ENCODE data around the gene MAP10. TPM values are rescaled to one million over a fixed set of nuclear protein-coding genes. Genes with fewer than 3 reads are reported as not detected.
A peak's percentile ranks its signal among the peaks of the same experiment; 100 is the strongest.

Gene MAP10
- total RNA-seq, 1 experiment from 2014 or later = 1.2 TPM

GRCh38 chr1:232766241-232766890 lies 38.9 kb upstream of the MAP10 start:
- Histone ChIP-seq H4K8ac (replicated peaks; ENCODE audit: insufficient read length, low read depth, low read length) (no peak overlapping the region), H3K27ac (ENCODE audit: insufficient read length, low read depth, low read length) (no peak overlapping the region), H3K9me3 (ENCODE audit: control insufficient read depth, low read depth, low read length) (no peaks in the 10 kb centered on the region), H3K79me2 (ENCODE audit: insufficient read depth, low read length) (no peaks in the 10 kb centered on the region), H4K5ac (ENCODE audit: insufficient read length, low read depth, low read length) (no peak overlapping the region), H3T11ph (ENCODE audit: low read length) (no peak overlapping the region), H3K4me2 (ENCODE audit: insufficient read depth, insufficient read length, low read length) (no peak overlapping the region), H3K79me1 (ENCODE audit: insufficient read depth, low read depth, low read length, poor library complexity, severe bottlenecking) (no peaks in the 10 kb centered on the region), H3K23ac (ENCODE audit: insufficient read length, low read depth, low read length) (no peak overlapping the region), H2BK12ac (ENCODE audit: insufficient read length, low read depth, low read length) (no peak overlapping the region), H3K27me3 (ENCODE audit: insufficient read depth, low read length) (no peaks in the 10 kb centered on the region), H3K9ac (ENCODE audit: extremely low read depth, insufficient read length, low read length) (no peak overlapping the region), H4K91ac (ENCODE audit: insufficient read length, low read depth, low read length) (no peak overlapping the region), H3K56ac (ENCODE audit: insufficient read length, low read depth, low read length) (no peak overlapping the region), H2BK20ac (ENCODE audit: low read depth, low read length, poor library complexity, severe bottlenecking) (no peak overlapping the region), H3K23me2 (ENCODE audit: insufficient read length, low read depth, low read length, poor library complexity, severe bottlenecking) (no peaks in the 10 kb centered on the region), H3K4ac (ENCODE audit: low read depth, low read length) (no peak overlapping the region), H3K18ac (ENCODE audit: insufficient read length, low read depth, low read length) (no peak overlapping the region), H2BK120ac (ENCODE audit: low read depth, low read length, poor library complexity, severe bottlenecking) (no peak overlapping the region), H3K4me1 (ENCODE audit: insufficient read depth, low read length) (peaks cover 6% of the 10 kb centered on the region; the same call in 1 of the 2 replicates), H2BK15ac (ENCODE audit: low read depth, low read length) (no peak overlapping the region), H3K14ac (ENCODE audit: insufficient read depth, low read length) (no peak overlapping the region), H2BK5ac (ENCODE audit: insufficient read length, low read length) (no peak overlapping the region), H4K20me1 (ENCODE audit: control insufficient read depth, insufficient read depth, insufficient read length) (no peaks in the 10 kb centered on the region), H2AK5ac (ENCODE audit: insufficient read length, low read length) (no peak overlapping the region), H2AFZ (ENCODE audit: low read length) (no peak overlapping the region)
- peaks cover 4 to 11% (median 4%) of the 10 kb centered on the region in 3 experiments; a peak in 4 of 7 replicates for H3K36me3 Mint-ChIP-seq (ENCODE audit: insufficient read depth in 1 of 3, low read depth in 3 of 3)
- H3K27me3 Mint-ChIP-seq (ENCODE audit: low read depth) = peaks cover 13% of the 10 kb centered on the region
- H3K9me3 Mint-ChIP-seq = peaks cover 10 to 11% of the 10 kb centered on the region in 2 experiments; a peak in 4 of 5 replicates
- DNase-seq = peak; percentile 40
- H3K27ac Mint-ChIP-seq = no peak overlapping the region
- no peak overlapping the region for H3K4me3 Mint-ChIP-seq
- no CpG with 5 or more reads among the region's 8 CpGs for WGBS (ENCODE audit: extremely low coverage, insufficient read length, low lambda C conversion rate)
- TF ChIP-seq, protein P1, sequence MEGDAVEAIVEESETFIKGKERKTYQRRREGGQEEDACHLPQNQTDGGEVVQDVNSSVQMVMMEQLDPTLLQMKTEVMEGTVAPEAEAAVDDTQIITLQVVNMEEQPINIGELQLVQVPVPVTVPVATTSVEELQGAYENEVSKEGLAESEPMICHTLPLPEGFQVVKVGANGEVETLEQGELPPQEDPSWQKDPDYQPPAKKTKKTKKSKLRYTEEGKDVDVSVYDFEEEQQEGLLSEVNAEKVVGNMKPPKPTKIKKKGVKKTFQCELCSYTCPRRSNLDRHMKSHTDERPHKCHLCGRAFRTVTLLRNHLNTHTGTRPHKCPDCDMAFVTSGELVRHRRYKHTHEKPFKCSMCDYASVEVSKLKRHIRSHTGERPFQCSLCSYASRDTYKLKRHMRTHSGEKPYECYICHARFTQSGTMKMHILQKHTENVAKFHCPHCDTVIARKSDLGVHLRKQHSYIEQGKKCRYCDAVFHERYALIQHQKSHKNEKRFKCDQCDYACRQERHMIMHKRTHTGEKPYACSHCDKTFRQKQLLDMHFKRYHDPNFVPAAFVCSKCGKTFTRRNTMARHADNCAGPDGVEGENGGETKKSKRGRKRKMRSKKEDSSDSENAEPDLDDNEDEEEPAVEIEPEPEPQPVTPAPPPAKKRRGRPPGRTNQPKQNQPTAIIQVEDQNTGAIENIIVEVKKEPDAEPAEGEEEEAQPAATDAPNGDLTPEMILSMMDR (conservative IDR thresholded peaks at IDR 0.05) = no peak
- peaks cover 34 to 45% of the 10 kb centered on the region in 2 experiments for H3K4me1 Mint-ChIP-seq
